K562 (cell line): ENCODE measurements around the gene TDG. TPM values are rescaled to one million over a fixed set of nuclear protein-coding genes. Genes with fewer than 3 reads are reported as not detected.

Source experiments
- ATAC-seq: fragments of 200-7000 bp; cut with Tn5 transposase; 3 replicates; pipeline ENCODE4 v1.9.1; 2020; ENCODE audit warnings: moderate library complexity
- BruUV-seq: library from RNA; stranded (reverse); fragments of 400-500 nt; replicated peaks from 2 replicates; lab custom pipeline; 2021; lab: Mats Ljungman, UMichigan
- CTCF ChIA-PET: fragments of 300-600 bp; formaldehyde crosslinking; extraction: SDS; loops from one replicate; lab custom pipeline; 2021; ENCODE audit warnings: low intra/inter-chr PET ratio; lab: Yijun Ruan, JAX
- POLR2A ChIA-PET: fragments of 300-600, 350-650 bp; sonication (Branson Sonifier 250); formaldehyde crosslinking; extraction: SDS; loops from one replicate; lab custom pipeline; 2021; ENCODE audit warnings: antibody characterized with exemption, inconsistent platforms; lab: Yijun Ruan, JAX
- DNase-seq, 4 experiments: peaks; one replicate each; pipeline versions ENCODE4 v3.0.0 to v3.0.0-alpha.2; 2011 to 2018; ENCODE audit warnings: low spot score in 3 of 4, mixed read lengths in 3 of 4; ENCODE audit errors: extremely low read depth in 1 of 4
- FAIRE-seq: peaks from 2 replicates; lab custom pipeline; 2011; peaks lifted over from hg19 to GRCh38; lab: Jason Lieb, UNC
- H2AFZ ChIP-seq: 2 replicates; pipeline ENCODE4 v1.6.0; 2011; ENCODE audit warnings: low read depth, low read length, control low read depth, inconsistent platforms
- H3K27ac ChIP-seq: fragments of 200-600 bp; 3 replicates; pipeline ENCODE4 v1.8.0; 2011; ENCODE audit warnings: low read depth, mild to moderate bottlenecking, control low read depth, inconsistent platforms, low read length, moderate library complexity, mixed read lengths; ENCODE audit errors: extremely low read depth
- H3K27me3 ChIP-seq, 2 experiments: fragments of 300-600 bp in 1 of 2; 2 replicates in 1 of 2; 3 replicates in 1 of 2; pipeline versions ENCODE4 v1.6.0 to v1.8.0; 2011; ENCODE audit warnings: inconsistent platforms in 2 of 2, low read length in 2 of 2, mild to moderate bottlenecking in 1 of 2, mixed read lengths in 1 of 2, moderate library complexity in 1 of 2; ENCODE audit not compliant: control insufficient read depth in 2 of 2, insufficient read depth in 2 of 2
- H3K36me3 ChIP-seq: fragments of 300-600 bp; 3 replicates; pipeline ENCODE4 v1.8.0; 2011; ENCODE audit warnings: mild to moderate bottlenecking, low read length, inconsistent platforms; ENCODE audit not compliant: control insufficient read depth, insufficient read depth
- H3K4me1 ChIP-seq, 2 experiments: fragments of 200-600 bp in 1 of 2; replicated peaks in 1 of 2; 2 replicates in 1 of 2; 3 replicates in 1 of 2; pipeline versions ENCODE4 v1.5.1 to v1.8.0; 2011; ENCODE audit warnings: inconsistent platforms in 2 of 2, low read length in 2 of 2, mild to moderate bottlenecking in 1 of 2, mixed read lengths in 1 of 2, moderate library complexity in 1 of 2; ENCODE audit not compliant: control insufficient read depth in 2 of 2, insufficient read depth in 2 of 2
- H3K4me2 ChIP-seq: 2 replicates; pipeline ENCODE4 v1.6.1; 2011; ENCODE audit warnings: low read length, control low read depth, inconsistent platforms, mixed read lengths; ENCODE audit not compliant: insufficient read depth
- H3K4me3 ChIP-seq: fragments of 200-600 bp; sonication (generic), shearing (Covaris generic); 2 replicates; pipeline ENCODE4 v1.5.1; 2016; ENCODE audit warnings: control low read depth, inconsistent platforms
- H3K79me2 ChIP-seq: fragments of 200-600 bp; 3 replicates; pipeline ENCODE4 v1.8.0; 2011; ENCODE audit warnings: low read length, inconsistent platforms; ENCODE audit not compliant: control insufficient read depth, insufficient read depth
- H3K9ac ChIP-seq, 2 experiments: 2 replicates each; pipeline versions ENCODE4 v1.6.0 to v1.6.1; 2011; ENCODE audit warnings: low read depth in 2 of 2, low read length in 2 of 2, control low read depth in 1 of 2, inconsistent platforms in 1 of 2, mild to moderate bottlenecking in 1 of 2, mixed read lengths in 1 of 2; ENCODE audit not compliant: insufficient read depth in 1 of 2
- H3K9me1 ChIP-seq: one replicate; pipeline ENCODE4 v1.6.0; 2011; ENCODE audit warnings: inconsistent platforms, mild to moderate bottlenecking, low read length, moderate library complexity; ENCODE audit not compliant: control insufficient read depth, insufficient read depth
- H3K9me3 ChIP-seq: replicated peaks from 2 replicates; pipeline ENCODE4 v1.5.1; 2011; ENCODE audit warnings: low read depth, low read length, inconsistent platforms; ENCODE audit not compliant: control insufficient read depth, insufficient read depth
- H4K20me1 ChIP-seq: replicated peaks from 2 replicates; pipeline ENCODE4 v1.6.1; 2011; ENCODE audit warnings: low read length, inconsistent platforms, mixed read lengths; ENCODE audit not compliant: control insufficient read depth, insufficient read depth
- PML ChIP-seq: IDR thresholded peaks from 2 replicates; pipeline ENCODE4 v1.6.1; 2012; ENCODE audit warnings: low read length, inconsistent platforms
- POLR2A ChIP-seq: fragments of 450-650 bp; conservative IDR thresholded peaks from 2 replicates; pipeline ENCODE4 v1.6.1; 2016
- POLR2AphosphoS5 ChIP-seq: IDR thresholded peaks from 2 replicates; pipeline ENCODE4 v1.6.1; 2011; ENCODE audit warnings: mild to moderate bottlenecking, low read depth, low read length, moderate library complexity; ENCODE audit not compliant: control insufficient read depth, insufficient read depth
- SREBF2 ChIP-seq: sonication (generic); formaldehyde crosslinking; IDR thresholded peaks from 2 replicates; pipeline ENCODE4 v1.4.0; 2020; ENCODE audit warnings: mild to moderate bottlenecking, missing genetic modification reagents
- TEAD4 ChIP-seq, 2 experiments: sonication (generic) in 1 of 2; formaldehyde crosslinking in 1 of 2; IDR thresholded peaks; 2 replicates each; pipeline versions ENCODE4 v1.6.1 to v1.8.0; 2012 to 2022; ENCODE audit warnings: borderline replicate concordance in 1 of 2, inconsistent platforms in 1 of 2, low read length in 1 of 2, mild to moderate bottlenecking in 1 of 2, missing genetic modification reagents in 1 of 2
- ZBED1 ChIP-seq: IDR thresholded peaks from 2 replicates; pipeline ENCODE4 v1.6.1; 2014
- ZNF384 ChIP-seq: IDR thresholded peaks from 2 replicates; pipeline ENCODE4 v1.6.1; 2012; ENCODE audit warnings: low read depth, low read length, improper control_type of control experiment
- WGBS: fragments of 100-300 bp; shearing (Covaris generic); methylation state at CpG from one replicate; pipeline ENCODE4 v1.1.6; 2016; ENCODE audit warnings: low coverage, mixed read lengths; ENCODE audit not compliant: insufficient coverage; ENCODE audit errors: missing lambda C conversion rate; 5-methylcytosine and 5-hydroxymethylcytosine counted together
- in situ Hi-C: fragments of 300-500 bp; cut with MboI; formaldehyde crosslinking; loops from 4 replicates; pipeline ENCODE4 v1.15.0; 2018; ENCODE audit warnings: inconsistent platforms, mixed read lengths
- intact Hi-C: fragments of 100-400 bp; cut with micrococcal nuclease; formaldehyde crosslinking; loops from 2 replicates; pipeline ENCODE4 v1.14.2; 2022
- polyA plus RNA-seq, 8 experiments: library from polyadenylated mRNA; depleted of rRNA in 4 of 8; stranded (reverse) in 5 of 8; unstranded in 3 of 8; fragments of >200 nt; fragmentation: Nextera tagmentation in 2 of 8; fragmentation: Illumina TruSeq in 1 of 8; extraction: Ambion mirVana in 2 of 8; extraction: Trizol in 1 of 8; gene quantifications; 2 replicates each; pipeline versions ENCODE4 v1.2.1 to v1.2.3, GENCODE V29; 2011 to 2014; ENCODE audit warnings: inconsistent platforms in 1 of 8, missing spikeins in 1 of 8
- total RNA-seq, 7 experiments: library from RNA; depleted of rRNA in 6 of 7; stranded (reverse); fragments of >200 nt in 6 of 7; fragmentation: Illumina TruSeq in 2 of 7; extraction: Trizol in 2 of 7; gene quantifications; 2 replicates each; pipeline versions ENCODE4 v1.2.1 to v1.2.3, GENCODE V29; 2011 to 2021; ENCODE audit warnings: low replicate concordance in 1 of 7
- TF ChIP-seq, protein P1 (sequence below), 2 experiments: fragments of 450-650 bp; IDR thresholded peaks; 2 replicates each; pipeline ENCODE4 v1.6.1; 2016

TDG gene
- total and polyA plus RNA-seq, 9 of the 15 experiments (the other 6 are each of a cell fraction or from before 2014, with no cell fraction given): 37.6 to 77.2 (median 64.0) TPM

DNA sequence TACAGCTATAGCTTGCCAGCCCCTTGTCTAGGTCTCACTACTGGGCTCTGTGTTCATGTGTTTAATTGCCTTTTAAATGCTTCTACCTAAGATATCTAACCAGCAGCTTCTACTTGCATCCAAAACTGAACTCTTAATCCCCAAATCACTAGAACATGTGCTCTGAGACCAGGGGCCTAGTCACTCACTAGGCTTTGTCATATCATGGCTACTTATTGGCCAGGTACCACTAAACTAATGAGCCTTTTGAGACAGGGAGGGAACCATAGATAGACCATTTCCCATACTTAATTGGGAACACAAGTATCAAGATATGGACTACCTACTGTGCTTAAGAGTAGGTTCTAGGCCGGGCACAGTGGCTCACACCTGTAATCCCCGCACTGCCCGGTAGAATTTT is 29.0 kb upstream of the TDG start:
- H2AFZ ChIP-seq: no peak overlapping the region
- peaks cover 0 to 11% of the 10 kb centered on the region in 2 experiments; a peak in 4 of 5 replicates for H3K4me1 ChIP-seq
- H3K9me1 ChIP-seq: no peaks in the 10 kb centered on the region
- ChIA-PET POLR2A (interaction anchor here (1.1 to 3.8 kb wide), 6 partner anchors 8 to 29 kb away, joined by 3 to 18 read pairs (median 6); partner anchors contain the start of gene TDG), CTCF (no interaction called here)
- no peak overlapping the region for H3K9ac ChIP-seq
- no peak overlapping the region for H3K4me2 ChIP-seq
- peaks cover 99% of the 10 kb centered on the region for H3K36me3 ChIP-seq
- H4K20me1 ChIP-seq: peaks cover 9% of the 10 kb centered on the region
- no peak overlapping the region for H3K4me3 ChIP-seq
- 98% methylated on average over 3 of the region's 3 CpGs for WGBS
- DNase-seq: no peak
- BruUV-seq: no TSS peak
- intact Hi-C loops (no loop called here), in situ Hi-C loops (no loop called here)
- TF ChIP-seq ZNF384: 0 out of 2 replicates have a peak, but pooled peaks have one; percentile 12
- peak; percentile 36; the same call in 1 of the 2 replicates for TF ChIP-seq PML
- peak; percentile 75; the same call in 1 of the 2 replicates for TF ChIP-seq ZBED1
- 0 out of 2 replicates have a peak, but pooled peaks have one; percentile 27 for TF ChIP-seq POLR2A
- TF ChIP-seq POLR2AphosphoS5: peak; percentile 69
- TF ChIP-seq TEAD4 (IDR thresholded peaks at IDR 0.05; ENCODE audit: low read length): peak; percentile 12; the same call in 1 of the 2 replicates
- TF ChIP-seq TEAD4 (CRISPR knock-in tag; IDR thresholded peaks at IDR 0.05; ENCODE audit: borderline replicate concordance): no peak
- TF ChIP-seq, protein P1, sequence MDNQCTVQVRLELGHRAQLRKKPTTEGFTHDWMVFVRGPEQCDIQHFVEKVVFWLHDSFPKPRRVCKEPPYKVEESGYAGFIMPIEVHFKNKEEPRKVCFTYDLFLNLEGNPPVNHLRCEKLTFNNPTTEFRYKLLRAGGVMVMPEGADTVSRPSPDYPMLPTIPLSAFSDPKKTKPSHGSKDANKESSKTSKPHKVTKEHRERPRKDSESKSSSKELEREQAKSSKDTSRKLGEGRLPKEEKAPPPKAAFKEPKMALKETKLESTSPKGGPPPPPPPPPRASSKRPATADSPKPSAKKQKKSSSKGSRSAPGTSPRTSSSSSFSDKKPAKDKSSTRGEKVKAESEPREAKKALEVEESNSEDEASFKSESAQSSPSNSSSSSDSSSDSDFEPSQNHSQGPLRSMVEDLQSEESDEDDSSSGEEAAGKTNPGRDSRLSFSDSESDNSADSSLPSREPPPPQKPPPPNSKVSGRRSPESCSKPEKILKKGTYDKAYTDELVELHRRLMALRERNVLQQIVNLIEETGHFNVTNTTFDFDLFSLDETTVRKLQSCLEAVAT (IDR thresholded peaks at IDR 0.05): no peak
- no peak for TF ChIP-seq SREBF2 (CRISPR knock-in tag)
- no peak for FAIRE-seq
- no peaks in the 10 kb centered on the region for H3K27me3 ChIP-seq
- H3K9me3 ChIP-seq: no peaks in the 10 kb centered on the region
- no peak overlapping the region for H3K27ac ChIP-seq
- peak; percentile 20 for ATAC-seq
- H3K79me2 ChIP-seq: peaks cover 69% of the 10 kb centered on the region
